IMR-90 (cell line): ENCODE results near the gene CYP24A1. TPM values are rescaled to one million over a fixed set of nuclear protein-coding genes. Genes with fewer than 3 reads are reported as not detected.

ENCODE experiments used
- ATAC-seq: fragments of 200-7000 bp; cut with Tn5 transposase; 2 replicates; pipeline ENCODE4 v1.9.1; 2020; ENCODE audit warnings: low read depth, mild to moderate bottlenecking, moderate library complexity
- BruUV-seq: library from RNA; stranded (reverse); fragments of 400-500 nt; replicated peaks from 2 replicates; lab custom pipeline; 2021; lab: Mats Ljungman, UMichigan
- CTCF ChIA-PET: fragments of 300-600 bp; formaldehyde crosslinking; extraction: SDS; loops from one replicate; lab custom pipeline; 2021; ENCODE audit warnings: antibody characterized with exemption; lab: Yijun Ruan, JAX
- POLR2A ChIA-PET: fragments of 300-600 bp; sonication (Branson Sonifier 250); formaldehyde crosslinking; loops from one replicate; lab custom pipeline; 2022; ENCODE audit warnings: antibody characterized with exemption; ENCODE audit not compliant: unreplicated experiment; lab: Charles Lee
- DNase-seq: peaks from one replicate; pipeline ENCODE4 v3.0.0; 2013
- H2AFZ ChIP-seq: replicated peaks from 2 replicates; pipeline ENCODE3; 2013; ENCODE audit warnings: low read length, mild to moderate bottlenecking; ENCODE audit not compliant: poor library complexity
- H2AK5ac ChIP-seq: 2 replicates; pipeline ENCODE4 v1.6.1; 2013; ENCODE audit warnings: low read depth, low read length, inconsistent platforms
- H2AK9ac ChIP-seq: replicated peaks from 2 replicates; pipeline ENCODE3; 2013; ENCODE audit warnings: mild to moderate bottlenecking, low read depth, low read length, moderate library complexity; ENCODE audit not compliant: poor library complexity
- H2BK120ac ChIP-seq: 2 replicates; pipeline ENCODE4 v1.6.1; 2013; ENCODE audit warnings: low read depth, low read length, inconsistent platforms
- H2BK15ac ChIP-seq: 3 replicates; pipeline ENCODE4 v1.6.1; 2013; ENCODE audit warnings: low read depth, low read length, inconsistent platforms
- H2BK20ac ChIP-seq: 2 replicates; pipeline ENCODE4 v1.6.1; 2013; ENCODE audit warnings: low read depth, mild to moderate bottlenecking, inconsistent platforms, low read length, moderate library complexity
- H2BK5ac ChIP-seq: 2 replicates; pipeline ENCODE4 v1.6.1; 2013; ENCODE audit warnings: mild to moderate bottlenecking, low read depth, low read length, inconsistent platforms; ENCODE audit not compliant: poor library complexity, severe bottlenecking
- H3K14ac ChIP-seq: replicated peaks from 2 replicates; pipeline ENCODE4 v1.6.1; 2013; ENCODE audit warnings: low read depth, low read length, inconsistent platforms
- H3K18ac ChIP-seq: 2 replicates; pipeline ENCODE4 v1.6.1; 2013; ENCODE audit warnings: low read depth, low read length, control low read depth
- H3K23ac ChIP-seq: 2 replicates; pipeline ENCODE4 v1.6.1; 2013; ENCODE audit warnings: low read depth, low read length, inconsistent platforms
- H3K27ac ChIP-seq: 2 replicates; pipeline ENCODE4 v1.5.1; 2013; ENCODE audit warnings: mild to moderate bottlenecking, control low read depth, low read length; ENCODE audit not compliant: insufficient read depth
- H3K27me3 ChIP-seq: 2 replicates; pipeline ENCODE4 v1.6.1; 2013; ENCODE audit warnings: low read length; ENCODE audit not compliant: control insufficient read depth, insufficient read depth
- H3K36me3 ChIP-seq: 2 replicates; pipeline ENCODE4 v1.6.1; 2013; ENCODE audit warnings: low read length, mixed read lengths; ENCODE audit not compliant: control insufficient read depth, insufficient read depth
- H3K4ac ChIP-seq: 2 replicates; pipeline ENCODE4 v1.6.1; 2013; ENCODE audit warnings: low read depth, low read length, inconsistent platforms
- H3K4me1 ChIP-seq: 2 replicates; pipeline ENCODE4 v1.6.1; 2013; ENCODE audit warnings: low read length, mixed read lengths; ENCODE audit not compliant: control insufficient read depth, insufficient read depth
- H3K4me2 ChIP-seq: 2 replicates; pipeline ENCODE4 v1.6.1; 2013; ENCODE audit warnings: low read depth, mild to moderate bottlenecking, control low read depth, low read length, moderate library complexity
- H3K4me3 ChIP-seq: 2 replicates; pipeline ENCODE4 v1.5.1; 2013; ENCODE audit warnings: low read depth, mild to moderate bottlenecking, control low read depth, low read length, moderate library complexity; ENCODE audit not compliant: insufficient read depth
- H3K56ac ChIP-seq: 2 replicates; pipeline ENCODE4 v1.6.1; 2013; ENCODE audit warnings: low read length, inconsistent platforms; ENCODE audit not compliant: insufficient read depth; ENCODE audit errors: extremely low read depth
- H3K79me1 ChIP-seq, 2 experiments: 2 replicates each; pipeline ENCODE4 v1.6.1; 2013; ENCODE audit warnings: low read length in 2 of 2, inconsistent platforms in 1 of 2, low read depth in 1 of 2
- H3K9ac ChIP-seq: 2 replicates; pipeline ENCODE4 v1.6.1; 2013; ENCODE audit warnings: low read depth, low read length, control low read depth
- H3K9me1 ChIP-seq: 2 replicates; pipeline ENCODE4 v1.6.1; 2013; ENCODE audit warnings: low read length, inconsistent platforms; ENCODE audit not compliant: insufficient read depth
- H3K9me3 ChIP-seq: 2 replicates; pipeline ENCODE4 v1.6.1; 2013; ENCODE audit warnings: low read length; ENCODE audit not compliant: control insufficient read depth, insufficient read depth
- H4K20me1 ChIP-seq: 2 replicates; pipeline ENCODE4 v1.6.1; 2013; ENCODE audit warnings: low read length, inconsistent platforms; ENCODE audit not compliant: insufficient read depth
- H4K5ac ChIP-seq: 2 replicates; pipeline ENCODE4 v1.6.1; 2013; ENCODE audit warnings: mild to moderate bottlenecking, low read depth, low read length, control low read depth
- H4K8ac ChIP-seq, 2 experiments: 2 replicates each; pipeline ENCODE4 v1.6.1; 2013; ENCODE audit warnings: low read depth in 2 of 2, low read length in 2 of 2, control low read depth in 1 of 2, inconsistent platforms in 1 of 2
- H4K91ac ChIP-seq: 2 replicates; pipeline ENCODE4 v1.6.1; 2013; ENCODE audit warnings: low read depth, low read length, inconsistent platforms; ENCODE audit not compliant: insufficient read depth
- CEBPB ChIP-seq: IDR thresholded peaks from 2 replicates; pipeline ENCODE4 v1.6.1; 2012; ENCODE audit warnings: low read depth, low read length, improper control_type of control experiment
- MAFK ChIP-seq: IDR thresholded peaks from 2 replicates; pipeline ENCODE4 v1.6.1; 2012; ENCODE audit warnings: low read depth, low read length, improper control_type of control experiment
- MAZ ChIP-seq: IDR thresholded peaks from 2 replicates; pipeline ENCODE4 v1.6.1; 2012; ENCODE audit warnings: low read depth, mild to moderate bottlenecking, low read length, improper control_type of control experiment, moderate library complexity, borderline replicate concordance
- NFE2L2 ChIP-seq: fragments of 150-350 bp; IDR thresholded peaks from 2 replicates; pipeline ENCODE4 v1.6.1; 2016; ENCODE audit warnings: low read depth, mild to moderate bottlenecking, low read length
- POLR2A ChIP-seq: IDR thresholded peaks from 2 replicates; pipeline ENCODE4 v1.6.1; 2012; ENCODE audit warnings: mild to moderate bottlenecking, low read depth, low read length
- RAD21 ChIP-seq: IDR thresholded peaks from 2 replicates; pipeline ENCODE4 v1.6.1; 2012; ENCODE audit warnings: low read length, improper control_type of control experiment
- RCOR1 ChIP-seq: IDR thresholded peaks from 2 replicates; pipeline ENCODE4 v1.6.1; 2012; ENCODE audit warnings: mild to moderate bottlenecking, low read length, improper control_type of control experiment; ENCODE audit not compliant: insufficient replicate concordance
- RFX5 ChIP-seq: IDR thresholded peaks from 2 replicates; pipeline ENCODE4 v1.8.0; 2012; ENCODE audit warnings: low read depth, mild to moderate bottlenecking, low read length, moderate library complexity
- SMC3 ChIP-seq: fragments of 150-350 bp; IDR thresholded peaks from 2 replicates; pipeline ENCODE4 v1.6.1; 2016; ENCODE audit warnings: low read depth, mild to moderate bottlenecking, antibody characterized with exemption, low read length, moderate library complexity
- WGBS, 2 experiments: methylation state at CpG; one replicate each; pipeline versions ENCODE4 v1.1.5 to v1.1.7; 2013; ENCODE audit warnings: missing lambda C conversion rate in 2 of 2; ENCODE audit not compliant: insufficient read length in 1 of 2; ENCODE audit errors: extremely low coverage in 2 of 2; 5-methylcytosine and 5-hydroxymethylcytosine counted together
- dilution Hi-C: fragments of 300-500 bp; cut with HindIII; formaldehyde crosslinking; loops from one replicate; pipeline ENCODE4 v1.14.3; 2018; ENCODE audit warnings: low sequenced_read_pairs; ENCODE audit not compliant: unreplicated experiment
- in situ Hi-C: fragments of 300-500 bp; cut with MboI; formaldehyde crosslinking; loops from 3 replicates; pipeline ENCODE4 v1.14.3; 2019; ENCODE audit warnings: low sequenced_read_pairs, inconsistent platforms, mixed read lengths
- intact Hi-C: fragments of 100-400 bp; cut with micrococcal nuclease; formaldehyde crosslinking; loops from 2 replicates; pipeline ENCODE4 v1.10.0; 2022
- polyA plus RNA-seq, 3 experiments: library from polyadenylated mRNA; depleted of rRNA; stranded (reverse); fragments of >200 nt; gene quantifications; 2 replicates each; pipeline ENCODE4 v1.2.3, GENCODE V29; 2012; ENCODE audit warnings: low replicate concordance in 1 of 3
- total RNA-seq: library from RNA; depleted of rRNA; stranded (reverse); fragments of >200 nt; gene quantifications from 2 replicates; pipeline ENCODE4 v1.2.3, GENCODE V29; 2012
- TF ChIP-seq, protein P1 (sequence below): fragments of 150-350 bp; IDR thresholded peaks from 2 replicates; pipeline ENCODE4 v1.6.1; 2016; ENCODE audit warnings: low read depth, mild to moderate bottlenecking, low read length, moderate library complexity, borderline replicate concordance
- TF ChIP-seq, protein P2 (sequence below): conservative IDR thresholded peaks from 2 replicates; pipeline ENCODE4 v1.5.1; 2012; ENCODE audit warnings: mild to moderate bottlenecking, low read depth, low read length, improper control_type of control experiment
- TF ChIP-seq, protein P3 (sequence below): fragments of 150-350 bp; IDR thresholded peaks from 2 replicates; pipeline ENCODE4 v1.6.1; 2017; ENCODE audit warnings: mild to moderate bottlenecking, antibody characterized with exemption, low read length, low read depth

CYP24A1 gene
- total and polyA plus RNA-seq, 2 of the 4 experiments (the other 2 are of a cell fraction) = not detected

DNA sequence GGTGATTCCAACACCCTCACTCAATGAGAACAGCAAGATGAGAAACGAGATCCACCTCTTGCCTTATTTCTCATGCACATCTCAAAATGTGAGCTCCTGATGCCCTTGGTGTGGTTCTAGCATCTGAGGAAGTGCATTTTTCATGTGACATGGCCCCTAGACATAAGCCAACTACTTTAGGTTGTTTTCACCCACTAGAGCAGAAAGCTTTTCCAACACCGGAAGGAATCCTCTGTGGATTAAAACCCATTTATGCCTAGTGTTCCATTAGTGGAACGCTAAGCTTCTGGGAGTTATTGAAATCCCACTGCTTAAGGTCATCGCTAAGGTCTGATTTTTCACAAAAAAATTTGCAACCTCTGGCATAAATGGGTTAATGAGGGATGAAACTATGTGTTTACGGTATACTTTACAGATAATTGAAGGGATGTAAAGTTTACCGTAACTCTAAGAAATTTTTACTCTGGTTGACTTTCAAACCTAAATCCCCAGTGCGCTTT is 24.0 kb downstream of the CYP24A1 start:
- no peaks in the 10 kb centered on the region for H3K9me1 ChIP-seq
- H2AK5ac ChIP-seq = no peak overlapping the region
- H3K9ac ChIP-seq = no peak overlapping the region
- no peak overlapping the region for H4K8ac ChIP-seq
- no peak overlapping the region for H3K4me3 ChIP-seq
- no peak overlapping the region for H3K4ac ChIP-seq
- no peak overlapping the region for H2BK15ac ChIP-seq
- H3K9me3 ChIP-seq = no peaks in the 10 kb centered on the region
- intact Hi-C loops = loop anchor here (5.0 kb wide), 1 partner anchor 47 kb away; no protein-coding TSS in a partner anchor
- H3K79me1 ChIP-seq = no peaks in the 10 kb centered on the region
- no peak for DNase-seq
- H3K14ac ChIP-seq = no peak overlapping the region
- H2AK9ac ChIP-seq = no peak overlapping the region
- no peak overlapping the region for H2BK120ac ChIP-seq
- H3K56ac ChIP-seq = no peak overlapping the region
- TF ChIP-seq POLR2A (no peak), MAZ (no peak), RFX5 (no peak), SMC3 (no peak), RAD21 (no peak), RCOR1 (no peak), MAFK (no peak), NFE2L2 (no peak), CEBPB (no peak)
- TF ChIP-seq, protein P1, sequence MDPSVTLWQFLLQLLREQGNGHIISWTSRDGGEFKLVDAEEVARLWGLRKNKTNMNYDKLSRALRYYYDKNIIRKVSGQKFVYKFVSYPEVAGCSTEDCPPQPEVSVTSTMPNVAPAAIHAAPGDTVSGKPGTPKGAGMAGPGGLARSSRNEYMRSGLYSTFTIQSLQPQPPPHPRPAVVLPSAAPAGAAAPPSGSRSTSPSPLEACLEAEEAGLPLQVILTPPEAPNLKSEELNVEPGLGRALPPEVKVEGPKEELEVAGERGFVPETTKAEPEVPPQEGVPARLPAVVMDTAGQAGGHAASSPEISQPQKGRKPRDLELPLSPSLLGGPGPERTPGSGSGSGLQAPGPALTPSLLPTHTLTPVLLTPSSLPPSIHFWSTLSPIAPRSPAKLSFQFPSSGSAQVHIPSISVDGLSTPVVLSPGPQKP = no peak
- TF ChIP-seq, protein P2, sequence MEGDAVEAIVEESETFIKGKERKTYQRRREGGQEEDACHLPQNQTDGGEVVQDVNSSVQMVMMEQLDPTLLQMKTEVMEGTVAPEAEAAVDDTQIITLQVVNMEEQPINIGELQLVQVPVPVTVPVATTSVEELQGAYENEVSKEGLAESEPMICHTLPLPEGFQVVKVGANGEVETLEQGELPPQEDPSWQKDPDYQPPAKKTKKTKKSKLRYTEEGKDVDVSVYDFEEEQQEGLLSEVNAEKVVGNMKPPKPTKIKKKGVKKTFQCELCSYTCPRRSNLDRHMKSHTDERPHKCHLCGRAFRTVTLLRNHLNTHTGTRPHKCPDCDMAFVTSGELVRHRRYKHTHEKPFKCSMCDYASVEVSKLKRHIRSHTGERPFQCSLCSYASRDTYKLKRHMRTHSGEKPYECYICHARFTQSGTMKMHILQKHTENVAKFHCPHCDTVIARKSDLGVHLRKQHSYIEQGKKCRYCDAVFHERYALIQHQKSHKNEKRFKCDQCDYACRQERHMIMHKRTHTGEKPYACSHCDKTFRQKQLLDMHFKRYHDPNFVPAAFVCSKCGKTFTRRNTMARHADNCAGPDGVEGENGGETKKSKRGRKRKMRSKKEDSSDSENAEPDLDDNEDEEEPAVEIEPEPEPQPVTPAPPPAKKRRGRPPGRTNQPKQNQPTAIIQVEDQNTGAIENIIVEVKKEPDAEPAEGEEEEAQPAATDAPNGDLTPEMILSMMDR = no peak
- TF ChIP-seq, protein P3, sequence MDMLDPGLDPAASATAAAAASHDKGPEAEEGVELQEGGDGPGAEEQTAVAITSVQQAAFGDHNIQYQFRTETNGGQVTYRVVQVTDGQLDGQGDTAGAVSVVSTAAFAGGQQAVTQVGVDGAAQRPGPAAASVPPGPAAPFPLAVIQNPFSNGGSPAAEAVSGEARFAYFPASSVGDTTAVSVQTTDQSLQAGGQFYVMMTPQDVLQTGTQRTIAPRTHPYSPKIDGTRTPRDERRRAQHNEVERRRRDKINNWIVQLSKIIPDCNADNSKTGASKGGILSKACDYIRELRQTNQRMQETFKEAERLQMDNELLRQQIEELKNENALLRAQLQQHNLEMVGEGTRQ = no peak
- H3K27ac ChIP-seq = no peak overlapping the region
- CTCF ChIA-PET = interaction anchor here (1.1 kb wide), 1 partner anchor 46 kb away, joined by 3 read pairs; no protein-coding TSS in a partner anchor
- no TSS peak for BruUV-seq
- H4K20me1 ChIP-seq = no peaks in the 10 kb centered on the region
- H4K5ac ChIP-seq = no peak overlapping the region
- no peak overlapping the region for H2BK5ac ChIP-seq
- no peak overlapping the region for H2BK20ac ChIP-seq
- in situ Hi-C loops = no loop called here
- no peaks in the 10 kb centered on the region for H3K4me1 ChIP-seq
- dilution Hi-C loops = no loop called here
- no peak overlapping the region for H3K23ac ChIP-seq
- peaks cover 8% of the 10 kb centered on the region for H3K27me3 ChIP-seq
- H4K91ac ChIP-seq = no peak overlapping the region
- H2AFZ ChIP-seq = no peak overlapping the region
- H3K36me3 ChIP-seq = no peaks in the 10 kb centered on the region
- no peak for ATAC-seq
- no peak overlapping the region for H3K18ac ChIP-seq
- POLR2A ChIA-PET = no interaction called here
- H3K4me2 ChIP-seq = no peak overlapping the region
- 100% methylated on average over 1 of the region's 7 CpGs; no CpG with 5 or more reads in 1 of the 2 experiments for WGBS, 2 experiments
